Breast epithelium (tissue), 3 donors: ENCODE results near the gene ARFGAP1.

Experiments used
- CTCF ChIP-seq, 3 donors: fragments of 450-650 bp; IDR thresholded peaks; one replicate each; pipeline ENCODE4 v1.5.1; 2016 to 2017; ENCODE audit warnings: antibody characterized with exemption in 3 of 3, mild to moderate bottlenecking in 3 of 3, moderate library complexity in 3 of 3
- POLR2A ChIP-seq: fragments of 450-650 bp; IDR thresholded peaks from one replicate; pipeline ENCODE4 v1.6.1; 2016; ENCODE audit warnings: antibody characterized with exemption, mild to moderate bottlenecking, moderate library complexity

DNA sequence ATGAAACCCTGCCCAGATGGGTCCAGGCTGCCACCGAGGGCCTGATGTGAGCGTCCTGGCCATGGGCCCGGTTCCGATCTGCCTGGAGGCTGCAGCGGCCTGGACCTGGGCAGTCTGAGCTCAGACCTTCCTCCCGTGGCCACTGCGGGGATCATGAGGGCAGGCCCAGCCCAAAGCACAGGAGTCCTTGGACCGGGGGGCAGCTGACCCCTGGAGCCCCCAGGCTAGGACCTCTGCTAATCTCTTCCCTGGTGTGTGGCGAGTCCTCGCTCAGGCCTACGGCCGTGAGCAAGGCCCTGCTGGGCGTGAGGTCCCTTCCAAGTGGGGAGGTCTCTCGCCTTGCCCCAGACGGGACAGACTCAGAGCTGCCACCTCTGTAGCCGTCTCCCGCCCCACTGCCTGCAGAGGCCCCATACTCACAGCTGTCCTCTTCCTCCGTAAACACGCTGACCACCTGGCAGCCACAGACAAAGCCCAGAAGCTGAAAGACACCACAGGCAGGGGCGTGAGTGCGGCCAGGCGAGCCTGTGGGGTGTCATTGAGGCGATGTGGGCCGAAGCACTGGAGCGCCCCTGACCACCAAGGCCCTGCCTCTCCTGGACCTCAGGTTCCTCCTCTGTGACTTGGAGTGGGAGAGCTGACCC, 28.9 kb upstream of the ARFGAP1 start:
- TF ChIP-seq POLR2A (no peak), CTCF (IDR thresholded peaks at IDR 0.05) (no peak)
